Uterus (tissue), 2 donors: ENCODE measurements around the gene SYNGR3.

Experiments used
- POLR2A ChIP-seq, 2 donors: fragments of 450-650 bp; IDR thresholded peaks; one replicate each; pipeline ENCODE4 v1.6.1; 2016; ENCODE audit warnings: antibody characterized with exemption in 2 of 2, mild to moderate bottlenecking in 1 of 2, moderate library complexity in 1 of 2
- TF ChIP-seq, protein P1 (sequence below), 4 experiments: fragments of 200-600 bp in 2 of 4; fragments of 450-650 bp in 2 of 4; sonication (generic) in 2 of 4; IDR thresholded peaks; one replicate each; pipeline ENCODE4 v1.5.1; 2016 to 2019; ENCODE audit warnings: antibody characterized with exemption in 4 of 4, mild to moderate bottlenecking in 2 of 4, moderate library complexity in 1 of 4

GRCh38 chr16:1998360-1998835 is 8.6 kb downstream of the SYNGR3 start:
- TF ChIP-seq, protein P1, sequence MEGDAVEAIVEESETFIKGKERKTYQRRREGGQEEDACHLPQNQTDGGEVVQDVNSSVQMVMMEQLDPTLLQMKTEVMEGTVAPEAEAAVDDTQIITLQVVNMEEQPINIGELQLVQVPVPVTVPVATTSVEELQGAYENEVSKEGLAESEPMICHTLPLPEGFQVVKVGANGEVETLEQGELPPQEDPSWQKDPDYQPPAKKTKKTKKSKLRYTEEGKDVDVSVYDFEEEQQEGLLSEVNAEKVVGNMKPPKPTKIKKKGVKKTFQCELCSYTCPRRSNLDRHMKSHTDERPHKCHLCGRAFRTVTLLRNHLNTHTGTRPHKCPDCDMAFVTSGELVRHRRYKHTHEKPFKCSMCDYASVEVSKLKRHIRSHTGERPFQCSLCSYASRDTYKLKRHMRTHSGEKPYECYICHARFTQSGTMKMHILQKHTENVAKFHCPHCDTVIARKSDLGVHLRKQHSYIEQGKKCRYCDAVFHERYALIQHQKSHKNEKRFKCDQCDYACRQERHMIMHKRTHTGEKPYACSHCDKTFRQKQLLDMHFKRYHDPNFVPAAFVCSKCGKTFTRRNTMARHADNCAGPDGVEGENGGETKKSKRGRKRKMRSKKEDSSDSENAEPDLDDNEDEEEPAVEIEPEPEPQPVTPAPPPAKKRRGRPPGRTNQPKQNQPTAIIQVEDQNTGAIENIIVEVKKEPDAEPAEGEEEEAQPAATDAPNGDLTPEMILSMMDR (IDR thresholded peaks at IDR 0.05) = no peak
- no peak for TF ChIP-seq POLR2A (IDR thresholded peaks at IDR 0.05)
